ENCODE measurements around the gene LRRC2.

DNA sequence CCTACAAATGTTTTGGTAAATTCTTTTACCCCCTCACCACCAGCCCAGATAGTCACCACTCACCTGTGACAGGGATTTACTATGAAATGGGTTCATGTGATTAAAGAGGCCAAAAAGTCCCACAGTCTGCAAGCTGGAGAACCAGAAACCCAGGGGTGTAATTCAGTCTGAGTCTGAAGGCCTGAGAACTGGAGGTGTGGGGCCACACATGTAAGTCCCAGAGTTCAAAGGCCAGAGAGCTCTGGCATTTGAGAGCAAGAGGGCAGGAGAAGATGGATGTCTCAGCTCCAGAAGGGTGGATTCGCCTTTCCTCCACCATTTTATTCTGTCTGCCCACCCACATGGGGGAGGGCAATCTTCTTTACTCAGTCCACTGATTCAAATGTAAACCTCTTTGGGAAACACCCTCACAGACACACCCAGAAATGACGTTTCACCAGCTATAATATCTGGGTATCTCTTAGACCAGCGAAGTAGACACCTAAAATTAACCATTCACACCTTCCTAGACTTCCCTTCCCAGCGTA lies 56.4 kb downstream of the LRRC2 start:
- TF ChIP-seq, protein P1, sequence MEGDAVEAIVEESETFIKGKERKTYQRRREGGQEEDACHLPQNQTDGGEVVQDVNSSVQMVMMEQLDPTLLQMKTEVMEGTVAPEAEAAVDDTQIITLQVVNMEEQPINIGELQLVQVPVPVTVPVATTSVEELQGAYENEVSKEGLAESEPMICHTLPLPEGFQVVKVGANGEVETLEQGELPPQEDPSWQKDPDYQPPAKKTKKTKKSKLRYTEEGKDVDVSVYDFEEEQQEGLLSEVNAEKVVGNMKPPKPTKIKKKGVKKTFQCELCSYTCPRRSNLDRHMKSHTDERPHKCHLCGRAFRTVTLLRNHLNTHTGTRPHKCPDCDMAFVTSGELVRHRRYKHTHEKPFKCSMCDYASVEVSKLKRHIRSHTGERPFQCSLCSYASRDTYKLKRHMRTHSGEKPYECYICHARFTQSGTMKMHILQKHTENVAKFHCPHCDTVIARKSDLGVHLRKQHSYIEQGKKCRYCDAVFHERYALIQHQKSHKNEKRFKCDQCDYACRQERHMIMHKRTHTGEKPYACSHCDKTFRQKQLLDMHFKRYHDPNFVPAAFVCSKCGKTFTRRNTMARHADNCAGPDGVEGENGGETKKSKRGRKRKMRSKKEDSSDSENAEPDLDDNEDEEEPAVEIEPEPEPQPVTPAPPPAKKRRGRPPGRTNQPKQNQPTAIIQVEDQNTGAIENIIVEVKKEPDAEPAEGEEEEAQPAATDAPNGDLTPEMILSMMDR (IDR thresholded peaks at IDR 0.05): no peak
- no peak for TF ChIP-seq EZH2 (IDR thresholded peaks at IDR 0.05)
- no peak for TF ChIP-seq EZH2phosphoT487 (IDR thresholded peaks at IDR 0.05)
